ENCODE measurements around the gene SGIP1.

Gene SGIP1

DNA sequence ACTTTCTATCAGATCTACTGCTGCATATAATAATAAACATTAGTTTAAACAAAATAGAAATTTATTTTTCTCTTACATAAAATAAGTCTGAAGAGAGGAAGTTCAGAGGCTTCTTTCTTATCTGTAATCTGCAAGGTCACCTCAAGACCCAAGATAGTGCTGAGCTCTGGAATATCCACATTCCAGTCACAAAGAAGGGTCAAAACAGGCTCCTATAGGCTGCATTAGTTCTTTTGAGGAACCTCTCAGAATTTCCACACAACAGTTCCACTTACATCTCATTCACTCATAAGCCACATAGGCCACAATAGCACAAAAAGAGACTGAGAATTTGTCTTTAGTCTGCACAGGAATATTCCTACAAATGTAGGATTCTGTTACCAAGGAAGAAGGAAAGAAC is 233.7 kb downstream of the SGIP1 start:
- DNase-seq (ENCODE audit: low read depth) = no peak
- TF ChIP-seq, protein P1, sequence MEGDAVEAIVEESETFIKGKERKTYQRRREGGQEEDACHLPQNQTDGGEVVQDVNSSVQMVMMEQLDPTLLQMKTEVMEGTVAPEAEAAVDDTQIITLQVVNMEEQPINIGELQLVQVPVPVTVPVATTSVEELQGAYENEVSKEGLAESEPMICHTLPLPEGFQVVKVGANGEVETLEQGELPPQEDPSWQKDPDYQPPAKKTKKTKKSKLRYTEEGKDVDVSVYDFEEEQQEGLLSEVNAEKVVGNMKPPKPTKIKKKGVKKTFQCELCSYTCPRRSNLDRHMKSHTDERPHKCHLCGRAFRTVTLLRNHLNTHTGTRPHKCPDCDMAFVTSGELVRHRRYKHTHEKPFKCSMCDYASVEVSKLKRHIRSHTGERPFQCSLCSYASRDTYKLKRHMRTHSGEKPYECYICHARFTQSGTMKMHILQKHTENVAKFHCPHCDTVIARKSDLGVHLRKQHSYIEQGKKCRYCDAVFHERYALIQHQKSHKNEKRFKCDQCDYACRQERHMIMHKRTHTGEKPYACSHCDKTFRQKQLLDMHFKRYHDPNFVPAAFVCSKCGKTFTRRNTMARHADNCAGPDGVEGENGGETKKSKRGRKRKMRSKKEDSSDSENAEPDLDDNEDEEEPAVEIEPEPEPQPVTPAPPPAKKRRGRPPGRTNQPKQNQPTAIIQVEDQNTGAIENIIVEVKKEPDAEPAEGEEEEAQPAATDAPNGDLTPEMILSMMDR (IDR thresholded peaks at IDR 0.05; ENCODE audit: low read length, missing control alignments) = no peak

DNA sequence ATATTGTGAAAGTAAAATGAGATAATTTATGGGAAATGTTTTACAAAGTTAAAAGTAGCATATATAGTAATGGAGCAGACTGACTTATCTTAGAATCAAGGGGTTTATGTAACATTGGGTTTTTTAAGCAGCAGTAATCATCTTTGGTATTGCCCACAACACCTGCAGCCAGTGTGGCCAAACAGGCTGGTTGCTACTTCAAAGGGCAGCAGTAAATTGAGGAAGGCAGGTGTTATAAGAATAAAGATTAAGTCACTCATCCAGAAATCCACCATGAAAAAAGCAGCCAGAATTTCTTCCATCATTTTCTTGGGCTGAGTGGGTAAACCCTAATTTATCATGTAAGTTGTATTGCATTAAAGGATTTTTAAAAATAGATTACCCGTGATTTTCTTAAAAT is 235.0 kb downstream of the SGIP1 start:
- no peak for DNase-seq (ENCODE audit: low read depth)
- TF ChIP-seq, protein P1 (IDR thresholded peaks at IDR 0.05; ENCODE audit: low read length, missing control alignments) = no peak
- no peak overlapping the region for H3K4me3 ChIP-seq (replicated peaks; ENCODE audit: low read depth, low read length)

More for the DNA sequence above, 233.7 kb downstream of the SGIP1 start:
- H3K4me3 ChIP-seq (replicated peaks; ENCODE audit: low read depth, low read length) = no peak overlapping the region

DNA sequence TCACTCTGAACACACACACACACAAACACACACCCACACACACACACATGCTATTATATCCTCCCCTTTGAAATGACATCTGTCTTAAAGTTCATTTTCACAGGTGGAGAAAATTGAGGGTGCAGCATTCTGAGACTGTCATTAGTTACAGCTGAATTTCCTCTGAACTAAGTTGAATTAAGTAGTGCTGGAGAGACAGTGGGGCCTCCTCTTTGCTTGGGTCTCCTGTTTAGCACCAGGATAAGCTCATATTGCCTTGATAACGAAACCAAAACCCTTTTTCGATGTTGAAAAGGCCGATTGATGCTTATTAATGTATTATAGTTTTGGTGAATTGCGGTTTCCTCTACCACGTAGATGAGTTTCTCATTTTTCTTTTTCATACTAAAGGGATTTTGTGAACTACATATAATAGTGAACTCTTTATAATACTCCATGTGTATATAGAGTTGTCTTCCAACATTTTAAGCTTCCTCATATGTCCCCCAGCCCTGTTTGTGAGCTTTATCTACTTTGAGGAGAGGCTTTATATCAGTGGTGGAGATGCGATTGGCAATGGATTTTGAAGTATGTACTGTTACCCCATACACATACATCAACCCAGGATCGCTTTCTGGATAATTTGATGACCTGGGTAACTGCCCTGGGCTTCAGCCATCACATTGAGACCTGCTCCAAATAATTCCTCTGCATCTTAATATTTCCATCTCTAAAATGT is 235.7 kb downstream of the SGIP1 start:
- no peak overlapping the region for H3K4me3 ChIP-seq (replicated peaks; ENCODE audit: low read depth, low read length)
- TF ChIP-seq, protein P1 (IDR thresholded peaks at IDR 0.05; ENCODE audit: low read length, missing control alignments) = no peak
- DNase-seq (ENCODE audit: low read depth) = peak; percentile 5

DNA sequence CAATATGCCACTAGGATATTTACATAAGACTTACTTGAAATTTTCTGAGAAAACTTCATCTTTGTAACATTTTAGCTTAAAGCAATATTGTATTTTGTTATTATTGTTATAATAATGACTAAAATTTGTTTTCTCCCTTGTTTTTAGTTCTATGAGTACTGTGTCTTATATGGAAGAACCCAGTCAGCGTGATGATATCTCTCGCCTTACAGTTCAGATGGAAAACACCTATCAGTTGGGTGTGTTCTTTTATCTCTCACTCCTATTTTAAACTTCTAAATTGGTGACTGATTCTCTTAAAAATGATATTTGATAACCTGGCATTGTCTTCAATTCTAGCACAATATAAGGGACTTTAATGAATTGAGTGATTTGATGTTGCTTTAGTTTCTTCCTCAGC is 236.3 kb downstream of the SGIP1 start:
- no peak overlapping the region for H3K4me3 ChIP-seq (replicated peaks; ENCODE audit: low read depth, low read length)
- DNase-seq (ENCODE audit: low read depth) = no peak
- TF ChIP-seq, protein P1 (IDR thresholded peaks at IDR 0.05; ENCODE audit: low read length, missing control alignments) = no peak

DNA sequence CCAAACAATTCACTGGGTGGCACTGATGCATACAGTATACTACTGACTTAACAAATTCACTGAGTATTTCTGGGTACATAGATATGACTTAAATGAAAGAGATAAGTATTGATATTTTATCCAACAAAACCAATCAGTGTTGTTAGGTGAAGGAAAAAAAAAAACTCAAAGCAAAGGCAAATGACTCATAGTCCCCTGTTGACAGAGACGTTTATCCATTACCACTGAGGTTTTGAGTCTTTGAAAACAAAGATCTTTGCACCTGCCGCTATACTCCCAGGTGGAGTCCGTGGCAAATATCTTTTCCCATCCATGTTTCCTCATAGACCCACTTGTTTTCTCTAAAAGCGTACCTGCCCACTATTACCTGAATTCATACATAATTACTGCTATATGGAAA is 236.7 kb downstream of the SGIP1 start:
- no peak for DNase-seq (ENCODE audit: low read depth)
- TF ChIP-seq, protein P1 (IDR thresholded peaks at IDR 0.05; ENCODE audit: low read length, missing control alignments) = no peak
- no peak overlapping the region for H3K4me3 ChIP-seq (replicated peaks; ENCODE audit: low read depth, low read length)

DNA sequence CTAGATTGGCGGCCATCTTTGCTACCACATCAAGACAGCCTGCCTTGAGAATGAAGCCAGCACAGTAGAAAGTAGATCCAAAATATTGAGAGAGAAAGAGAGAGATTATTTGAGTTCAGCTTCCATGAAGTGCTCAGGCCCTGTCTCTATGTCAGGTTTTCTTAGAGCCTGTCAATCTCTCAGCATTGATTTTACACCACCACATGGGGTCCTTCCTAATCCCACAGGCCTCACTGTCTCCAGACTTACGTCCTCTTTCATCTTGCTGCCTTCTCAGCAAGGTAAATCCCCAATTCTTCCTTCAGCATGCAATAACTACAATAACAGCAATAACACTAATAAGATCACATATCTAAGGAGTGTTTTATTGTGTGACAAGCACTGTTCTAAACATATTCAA is 239.3 kb downstream of the SGIP1 start:
- TF ChIP-seq, protein P1 (IDR thresholded peaks at IDR 0.05; ENCODE audit: low read length, missing control alignments) = no peak
- H3K4me3 ChIP-seq (replicated peaks; ENCODE audit: low read depth, low read length) = no peak overlapping the region

DNA sequence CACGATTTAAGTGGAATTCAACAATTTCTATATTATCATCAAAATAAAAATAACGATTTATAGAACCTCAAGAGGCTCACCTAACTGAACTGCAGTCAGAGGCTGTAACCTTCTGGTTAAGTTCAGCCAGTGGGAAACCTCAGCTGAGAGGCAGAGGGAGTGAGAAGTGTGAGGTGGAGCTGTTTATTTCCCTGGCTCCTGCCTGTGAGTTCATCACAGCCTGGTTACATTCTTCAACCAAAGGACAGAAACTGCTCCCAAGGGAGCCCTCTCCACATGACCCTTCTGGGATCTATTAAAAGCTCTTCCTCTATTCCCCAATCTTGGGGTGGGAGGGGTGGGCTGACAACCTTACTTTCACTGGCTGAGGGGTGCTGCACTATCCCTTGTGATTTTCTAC is 240.5 kb downstream of the SGIP1 start:
- no peak for DNase-seq (ENCODE audit: low read depth)
- TF ChIP-seq, protein P1 (IDR thresholded peaks at IDR 0.05; ENCODE audit: low read length, missing control alignments) = no peak

More for the DNA sequence above, 239.3 kb downstream of the SGIP1 start:
- DNase-seq (ENCODE audit: low read depth) = no peak

More for the DNA sequence above, 240.5 kb downstream of the SGIP1 start:
- no peak overlapping the region for H3K4me3 ChIP-seq (replicated peaks; ENCODE audit: low read depth, low read length)

Data from fibroblast of pulmonary artery (primary cell).